ENCODE measurements around the gene ATP5PD. TPM values are rescaled to one million over a fixed set of nuclear protein-coding genes. Genes with fewer than 3 reads are reported as not detected.

Gene ATP5PD
- total RNA-seq, 1 experiment from 2014 or later, result 344 TPM

- Histone ChIP-seq H3K23me2 (ENCODE audit: insufficient read length, low read depth, low read length, poor library complexity, severe bottlenecking) (no peaks in the 10 kb centered on the region), H4K20me1 (ENCODE audit: control insufficient read depth, insufficient read depth, insufficient read length) (no peaks in the 10 kb centered on the region), H4K91ac (ENCODE audit: insufficient read length, low read depth, low read length) (no peak overlapping the region), H2BK20ac (ENCODE audit: low read depth, low read length, poor library complexity, severe bottlenecking) (no peak overlapping the region), H3K14ac (ENCODE audit: insufficient read depth, low read length) (no peak overlapping the region), H3K9ac (ENCODE audit: extremely low read depth, insufficient read length, low read length) (no peak overlapping the region), H3K9me3 (ENCODE audit: control insufficient read depth, low read depth, low read length) (no peaks in the 10 kb centered on the region), H2BK120ac (ENCODE audit: low read depth, low read length, poor library complexity, severe bottlenecking) (no peak overlapping the region), H3K23ac (ENCODE audit: insufficient read length, low read depth, low read length) (no peak overlapping the region), H3K4me1 (ENCODE audit: insufficient read depth, low read length) (peaks cover 6% of the 10 kb centered on the region; the same call in 1 of the 2 replicates), H2BK15ac (ENCODE audit: low read depth, low read length) (no peak overlapping the region), H2AK5ac (ENCODE audit: insufficient read length, low read length) (no peak overlapping the region), H3K18ac (ENCODE audit: insufficient read length, low read depth, low read length) (no peak overlapping the region), H3K4me2 (ENCODE audit: insufficient read depth, insufficient read length, low read length) (no peak overlapping the region), H4K5ac (ENCODE audit: insufficient read length, low read depth, low read length) (no peak overlapping the region), H3K4ac (ENCODE audit: low read depth, low read length) (no peak overlapping the region), H3K27ac (ENCODE audit: insufficient read length, low read depth, low read length) (no peak overlapping the region), H3K79me1 (ENCODE audit: insufficient read depth, low read depth, low read length, poor library complexity, severe bottlenecking) (no peaks in the 10 kb centered on the region), H3K79me2 (ENCODE audit: insufficient read depth, low read length) (no peaks in the 10 kb centered on the region), H3K56ac (ENCODE audit: insufficient read length, low read depth, low read length) (no peak overlapping the region), H2AFZ (ENCODE audit: low read length) (no peak overlapping the region), H3T11ph (ENCODE audit: low read length) (no peak overlapping the region), H2BK12ac (ENCODE audit: insufficient read length, low read depth, low read length) (no peak overlapping the region), H4K8ac (replicated peaks; ENCODE audit: insufficient read length, low read depth, low read length) (no peak overlapping the region), H2BK5ac (ENCODE audit: insufficient read length, low read length) (no peak overlapping the region), H3K27me3 (ENCODE audit: insufficient read depth, low read length) (no peaks in the 10 kb centered on the region)
- Mint-ChIP-seq H3K36me3 (ENCODE audit: insufficient read depth in 1 of 3, low read depth in 3 of 3) (no peaks in the 10 kb centered on the region), H3K27ac (peak overlapping the region in 1 of 3 experiments; percentile 64; a peak in 2 of 7 replicates), H3K4me3 (no peak overlapping the region), H3K27me3 (ENCODE audit: low read depth) (no peaks in the 10 kb centered on the region; the same call in 1 of the 2 replicates), H3K4me1 (peaks cover 29 to 33% of the 10 kb centered on the region in 2 experiments), H3K9me3 (no peaks in the 10 kb centered on the region; a peak in 1 of 5 replicates)
- DNase-seq, result peak; percentile 39
- WGBS (ENCODE audit: extremely low coverage, insufficient read length, low lambda C conversion rate), result no CpG with 5 or more reads among the region's 17 CpGs
- TF ChIP-seq CTCF (conservative IDR thresholded peaks at IDR 0.05), result no peak
These were observed 31.7 kb upstream of the ATP5PD start for GRCh38 chr17:75078284-75079022.
